ENCODE results near the gene DMD. TPM values are rescaled to one million over a fixed set of nuclear protein-coding genes. Genes with fewer than 3 reads are reported as not detected.
"Not testable (repeated sequence)": the region's sequence is repeated elsewhere in the genome, so short reads cannot be mapped to it uniquely, and the experiment has no call there.

The DMD gene
- total RNA-seq, 1 donor from 2014 or later = 1.7 TPM

GRCh38 chrX:31932769-31933168 is 1278.6 kb downstream of the DMD start:
- Mint-ChIP-seq H3K4me3 (ENCODE audit: unreplicated experiment) (no peak overlapping the region), H3K27ac (ENCODE audit: unreplicated experiment) (no peak overlapping the region), H3K9me3 (ENCODE audit: unreplicated experiment) (no peaks in the 10 kb centered on the region)

GRCh38 chrX:31932320-31932719 is 1279.0 kb downstream of the DMD start:
- H3K27ac Mint-ChIP-seq (ENCODE audit: unreplicated experiment); H3K4me3 Mint-ChIP-seq (ENCODE audit: unreplicated experiment); H3K27me3 Mint-ChIP-seq (ENCODE audit: unreplicated experiment); DNase-seq; H3K36me3 Mint-ChIP-seq (ENCODE audit: unreplicated experiment); H3K9me3 Mint-ChIP-seq (ENCODE audit: unreplicated experiment); H3K4me1 Mint-ChIP-seq (ENCODE audit: low read depth, unreplicated experiment): not testable (repeated sequence)

More at GRCh38 chrX:31932769-31933168, 1278.6 kb downstream of the DMD start:
- H3K27me3 Mint-ChIP-seq (ENCODE audit: unreplicated experiment) = no peaks in the 10 kb centered on the region
- no peak for DNase-seq
- no peaks in the 10 kb centered on the region for H3K36me3 Mint-ChIP-seq (ENCODE audit: unreplicated experiment)
- no peaks in the 10 kb centered on the region for H3K4me1 Mint-ChIP-seq (ENCODE audit: low read depth, unreplicated experiment)
- TF ChIP-seq, protein P1, sequence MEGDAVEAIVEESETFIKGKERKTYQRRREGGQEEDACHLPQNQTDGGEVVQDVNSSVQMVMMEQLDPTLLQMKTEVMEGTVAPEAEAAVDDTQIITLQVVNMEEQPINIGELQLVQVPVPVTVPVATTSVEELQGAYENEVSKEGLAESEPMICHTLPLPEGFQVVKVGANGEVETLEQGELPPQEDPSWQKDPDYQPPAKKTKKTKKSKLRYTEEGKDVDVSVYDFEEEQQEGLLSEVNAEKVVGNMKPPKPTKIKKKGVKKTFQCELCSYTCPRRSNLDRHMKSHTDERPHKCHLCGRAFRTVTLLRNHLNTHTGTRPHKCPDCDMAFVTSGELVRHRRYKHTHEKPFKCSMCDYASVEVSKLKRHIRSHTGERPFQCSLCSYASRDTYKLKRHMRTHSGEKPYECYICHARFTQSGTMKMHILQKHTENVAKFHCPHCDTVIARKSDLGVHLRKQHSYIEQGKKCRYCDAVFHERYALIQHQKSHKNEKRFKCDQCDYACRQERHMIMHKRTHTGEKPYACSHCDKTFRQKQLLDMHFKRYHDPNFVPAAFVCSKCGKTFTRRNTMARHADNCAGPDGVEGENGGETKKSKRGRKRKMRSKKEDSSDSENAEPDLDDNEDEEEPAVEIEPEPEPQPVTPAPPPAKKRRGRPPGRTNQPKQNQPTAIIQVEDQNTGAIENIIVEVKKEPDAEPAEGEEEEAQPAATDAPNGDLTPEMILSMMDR (IDR thresholded peaks at IDR 0.05; ENCODE audit: partially characterized antibody, unreplicated experiment) = no peak

DNA sequence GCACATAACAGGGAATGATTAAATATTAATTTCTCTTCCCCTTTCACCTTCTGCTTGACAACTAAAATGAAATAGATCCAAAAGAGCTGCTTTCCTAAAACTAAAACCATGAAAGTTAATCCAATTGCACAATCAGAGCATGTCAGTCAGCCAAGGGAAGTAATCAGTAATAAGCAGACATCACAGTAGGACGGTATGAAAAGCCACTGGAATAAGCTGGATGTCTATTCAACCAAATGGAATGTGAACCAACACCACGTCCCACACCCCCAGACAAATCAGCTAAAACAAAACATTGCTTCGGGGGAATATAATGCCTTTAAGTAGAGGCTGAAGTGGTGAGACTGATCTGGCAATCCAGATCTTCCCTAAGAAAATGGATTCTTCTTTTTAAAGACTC is 1280.1 kb downstream of the DMD start:
- no peaks in the 10 kb centered on the region for H3K9me3 Mint-ChIP-seq (ENCODE audit: unreplicated experiment)
- H3K27me3 Mint-ChIP-seq (ENCODE audit: unreplicated experiment) = no peaks in the 10 kb centered on the region
- no peaks in the 10 kb centered on the region for H3K4me1 Mint-ChIP-seq (ENCODE audit: low read depth, unreplicated experiment)
- no peak for DNase-seq
- TF ChIP-seq, protein P1 (IDR thresholded peaks at IDR 0.05; ENCODE audit: partially characterized antibody, unreplicated experiment) = no peak
- H3K4me3 Mint-ChIP-seq (ENCODE audit: unreplicated experiment) = no peak overlapping the region
- H3K36me3 Mint-ChIP-seq (ENCODE audit: unreplicated experiment) = no peaks in the 10 kb centered on the region
- no peak overlapping the region for H3K27ac Mint-ChIP-seq (ENCODE audit: unreplicated experiment)

GRCh38 chrX:31929366-31929765 is 1282.0 kb downstream of the DMD start:
- no peak for DNase-seq
- Mint-ChIP-seq H3K4me1 (ENCODE audit: low read depth, unreplicated experiment) (no peaks in the 10 kb centered on the region), H3K9me3 (ENCODE audit: unreplicated experiment) (no peaks in the 10 kb centered on the region), H3K36me3 (ENCODE audit: unreplicated experiment) (no peaks in the 10 kb centered on the region), H3K4me3 (ENCODE audit: unreplicated experiment) (no peak overlapping the region), H3K27me3 (ENCODE audit: unreplicated experiment) (peaks cover 1% of the 10 kb centered on the region), H3K27ac (ENCODE audit: unreplicated experiment) (no peak overlapping the region)
- TF ChIP-seq, protein P1 (IDR thresholded peaks at IDR 0.05; ENCODE audit: partially characterized antibody, unreplicated experiment) = no peak

DNA sequence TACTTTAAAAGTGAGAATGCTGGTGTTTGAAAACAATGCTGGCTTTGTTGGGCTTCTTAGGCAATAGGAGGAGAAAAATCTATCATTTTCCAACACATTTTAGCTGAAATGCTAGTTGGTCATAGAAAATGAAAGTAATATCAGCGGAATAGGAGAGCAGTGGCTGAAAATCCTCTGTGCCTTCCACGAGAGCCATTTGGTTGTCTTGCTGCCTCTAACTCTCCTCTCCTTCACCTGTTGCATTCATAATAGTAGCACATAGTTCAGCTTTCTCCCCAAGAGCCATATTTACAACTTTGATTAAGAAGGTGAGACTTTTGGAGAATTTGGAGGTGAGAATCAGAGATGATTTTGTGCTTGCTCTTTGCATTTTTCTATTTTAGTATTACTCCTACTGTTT is 1290.1 kb downstream of the DMD start:
- Mint-ChIP-seq H3K27ac (ENCODE audit: unreplicated experiment) (no peak overlapping the region), H3K9me3 (ENCODE audit: unreplicated experiment) (no peaks in the 10 kb centered on the region), H3K36me3 (ENCODE audit: unreplicated experiment) (no peaks in the 10 kb centered on the region), H3K4me3 (ENCODE audit: unreplicated experiment) (no peak overlapping the region), H3K4me1 (ENCODE audit: low read depth, unreplicated experiment) (no peaks in the 10 kb centered on the region), H3K27me3 (ENCODE audit: unreplicated experiment) (peaks cover 1% of the 10 kb centered on the region)
- TF ChIP-seq, protein P1 (IDR thresholded peaks at IDR 0.05; ENCODE audit: partially characterized antibody, unreplicated experiment) = no peak
- no peak for DNase-seq
